ENCODE results near the gene CTPS2.

CTPS2 gene

DNA sequence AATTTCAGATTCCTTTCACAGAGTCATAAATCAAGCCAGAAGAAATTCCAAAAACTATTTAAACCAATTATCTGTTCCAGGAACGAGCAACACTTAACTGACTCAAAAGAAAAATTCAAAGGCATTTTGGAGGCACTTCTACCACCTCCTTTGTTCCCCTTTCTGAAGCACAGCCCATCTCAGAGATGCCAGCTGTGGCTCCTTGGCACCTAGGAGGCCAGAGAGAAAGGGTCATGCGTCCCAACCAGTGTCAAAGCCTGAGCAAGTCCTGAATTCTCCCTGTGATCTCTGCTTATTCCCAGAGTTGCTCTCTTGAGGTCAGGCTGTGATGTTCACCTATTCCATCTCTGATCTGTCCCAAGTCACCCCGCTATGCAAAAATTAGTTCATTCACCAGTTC, 167.5 kb downstream of the CTPS2 start:
- DNase-seq: no peak
